T-cell (primary cell): ENCODE data around the gene ZFP1. TPM values are rescaled to one million over a fixed set of nuclear protein-coding genes. Genes with fewer than 3 reads are reported as not detected.
"Not testable (repeated sequence)": the region's sequence is repeated elsewhere in the genome, so short reads cannot be mapped to it uniquely, and the experiment has no call there.

ENCODE experiments used
- ATAC-seq, 4 experiments: fragments of 200-7000 bp in 3 of 4; fragments of 150-1000 bp in 1 of 4; cut with Tn5 transposase; replicated peaks in 1 of 4; 1 replicate in 3 of 4; 2 replicates in 1 of 4; pipeline ENCODE4 v1.10.0; 2021; ENCODE audit warnings: moderate library complexity in 3 of 4, mild to moderate bottlenecking in 2 of 4, moderate number of reproducible peaks in 1 of 4
- CTCF ChIA-PET, 2 donors: fragments of 300-600 bp; sonication (Branson Sonifier 250); formaldehyde crosslinking; loops; one replicate each; lab custom pipeline; 2022; ENCODE audit warnings: antibody characterized with exemption in 2 of 2; lab: Charles Lee
- POLR2A ChIA-PET, 2 donors: fragments of 300-600 bp; sonication (Branson Sonifier 250); formaldehyde crosslinking; loops; one replicate each; lab custom pipeline; 2022; ENCODE audit warnings: antibody characterized with exemption in 2 of 2; lab: Charles Lee
- DNase-seq, 35 experiments: peaks; one replicate each; pipeline versions ENCODE4 v3.0.0 to v3.0.0-alpha.2; 2013 to 2023
- H3K27ac ChIP-seq: one replicate; pipeline ENCODE4 v1.5.1; 2013; ENCODE audit warnings: low read length
- H3K27me3 ChIP-seq, 2 experiments: replicated peaks in 1 of 2; 1 replicate in 1 of 2; 2 replicates in 1 of 2; pipeline versions ENCODE4 v1.6.1 to v1.7.0; 2013; ENCODE audit warnings: low read length in 1 of 2, mixed read lengths in 1 of 2; ENCODE audit not compliant: control insufficient read depth in 2 of 2, insufficient read depth in 2 of 2; ENCODE audit errors: extremely low read depth in 1 of 2
- H3K36me3 ChIP-seq, 2 donors: 1 replicate in 1 of 2; 2 replicates in 1 of 2; pipeline versions ENCODE4 v1.6.1 to v1.7.0; 2013; ENCODE audit warnings: low read length in 1 of 2; ENCODE audit not compliant: control insufficient read depth in 2 of 2, insufficient read depth in 1 of 2; ENCODE audit errors: extremely low read depth in 1 of 2
- H3K4me1 ChIP-seq, 2 experiments: 1 replicate in 1 of 2; 2 replicates in 1 of 2; pipeline versions ENCODE4 v1.6.1 to v1.7.0; 2013; ENCODE audit warnings: low read length in 2 of 2, mixed read lengths in 1 of 2; ENCODE audit not compliant: insufficient read depth in 2 of 2, control insufficient read depth in 1 of 2; ENCODE audit errors: extremely low read depth in 1 of 2
- H3K4me3 ChIP-seq, 2 donors: 1 replicate in 1 of 2; 2 replicates in 1 of 2; pipeline versions ENCODE4 v1.5.1 to v1.7.0; 2013; ENCODE audit warnings: mild to moderate bottlenecking in 2 of 2, low read length in 1 of 2, moderate library complexity in 1 of 2; ENCODE audit not compliant: control insufficient read depth in 1 of 2; ENCODE audit errors: extremely low read depth in 1 of 2
- H3K9me3 ChIP-seq: 2 replicates; pipeline ENCODE4 v1.7.0; 2013
- H3K27ac Mint-ChIP-seq, 2 donors: one replicate each; pipeline ENCODE4 v1.8.0; 2020 to 2021; ENCODE audit warnings: mild to moderate bottlenecking in 2 of 2, mixed read lengths in 2 of 2
- H3K27me3 Mint-ChIP-seq, 2 donors: one replicate each; pipeline ENCODE4 v1.8.0; 2021 to 2022; ENCODE audit warnings: mixed read lengths in 2 of 2
- H3K36me3 Mint-ChIP-seq: one replicate; pipeline ENCODE4 v1.8.0; 2021; ENCODE audit warnings: mixed read lengths
- H3K4me1 Mint-ChIP-seq, 3 donors: one replicate each; pipeline ENCODE4 v1.8.0; 2020 to 2022; ENCODE audit warnings: mixed read lengths in 3 of 3, mild to moderate bottlenecking in 1 of 3
- H3K4me3 Mint-ChIP-seq, 3 donors: one replicate each; pipeline ENCODE4 v1.8.0; 2020 to 2022; ENCODE audit warnings: mild to moderate bottlenecking in 3 of 3, mixed read lengths in 3 of 3, moderate library complexity in 3 of 3
- H3K9me3 Mint-ChIP-seq, 3 donors: one replicate each; pipeline ENCODE4 v1.8.0; 2020 to 2022; ENCODE audit warnings: mixed read lengths in 3 of 3
- WGBS: methylation state at CpG from one replicate; pipeline ENCODE4 v1.1.5; 2013; ENCODE audit warnings: missing lambda C conversion rate; ENCODE audit not compliant: insufficient coverage; 5-methylcytosine and 5-hydroxymethylcytosine counted together
- total RNA-seq, 35 experiments: library from RNA in 6 of 35; stranded (reverse) in 6 of 35; fragments of 120-200 nt in 1 of 35; gene quantifications; one replicate each; pipeline versions ENCODE4 v1.2.1 to v1.2.4 and lab custom pipeline; 2013 to 2026

Gene ZFP1
- total RNA-seq, 5 donors from 2014 or later (not counting 1 experiment from before 2014, with no cell fraction given): 10.1 to 15.6 (median 14.4) TPM

- ATAC-seq: no peak
- no peak overlapping the region for H3K4me3 ChIP-seq
- WGBS: 77% methylated on average over 11 of the region's 11 CpGs
- H3K36me3 ChIP-seq: no peaks in the 10 kb centered on the region
- H3K27me3 ChIP-seq: peaks cover 0 to 4% of the 10 kb centered on the region in 2 experiments
- Mint-ChIP-seq H3K36me3 (no peaks in the 10 kb centered on the region), H3K4me3 (no peak overlapping the region), H3K9me3 (no peaks in the 10 kb centered on the region), H3K27ac (no peak overlapping the region), H3K4me1 (no peaks in the 10 kb centered on the region), H3K27me3 (no peaks in the 10 kb centered on the region)
- ChIA-PET CTCF (interaction anchor here in 1 of 2 donors (0.5 kb wide), 1 partner anchor 310 kb away, joined by 4 read pairs; no protein-coding TSS in a partner anchor), POLR2A (no interaction called here)
- no peaks in the 10 kb centered on the region for H3K9me3 ChIP-seq
- no peak overlapping the region for H3K27ac ChIP-seq
- no peak for DNase-seq
- H3K4me1 ChIP-seq: no peaks in the 10 kb centered on the region
Measured at GRCh38 chr16:75207831-75208230, 59.5 kb downstream of the ZFP1 start.

- Histone ChIP-seq H3K27ac (no peak overlapping the region), H3K27me3 (peaks cover 0 to 4% of the 10 kb centered on the region in 2 experiments), H3K4me1 (no peaks in the 10 kb centered on the region), H3K4me3 (no peak overlapping the region), H3K9me3 (no peaks in the 10 kb centered on the region), H3K36me3 (no peaks in the 10 kb centered on the region)
- WGBS: 75% methylated on average over 10 of the region's 13 CpGs
- CTCF ChIA-PET: interaction anchor here in 1 of 2 donors (0.5 kb wide), 1 partner anchor 309 kb away, joined by 4 read pairs; no protein-coding TSS in a partner anchor
- no peaks in the 10 kb centered on the region for H3K9me3 Mint-ChIP-seq
- peaks cover 0 to 1% of the 10 kb centered on the region in 2 donors for H3K27me3 Mint-ChIP-seq
- POLR2A ChIA-PET: interaction anchor here in 1 of 2 donors (0.5 kb wide), 1 partner anchor 1885 kb away, joined by 6 read pairs; no protein-coding TSS in a partner anchor
- ATAC-seq (no peak), DNase-seq (no peak)
- H3K4me1 Mint-ChIP-seq: no peaks in the 10 kb centered on the region
- no peak overlapping the region for H3K4me3 Mint-ChIP-seq
- H3K36me3 Mint-ChIP-seq: no peaks in the 10 kb centered on the region
- no peak overlapping the region for H3K27ac Mint-ChIP-seq
Measured at GRCh38 chr16:75208242-75208825, 60.0 kb downstream of the ZFP1 start.

GRCh38 chr16:75208861-75209505 lies 60.7 kb downstream of the ZFP1 start:
- Histone ChIP-seq H3K9me3 (no peaks in the 10 kb centered on the region), H3K4me3 (no peak overlapping the region), H3K27me3 (peaks cover 0 to 4% of the 10 kb centered on the region in 2 experiments), H3K4me1 (no peaks in the 10 kb centered on the region), H3K27ac (no peak overlapping the region), H3K36me3 (no peaks in the 10 kb centered on the region)
- peaks cover 0 to 1% of the 10 kb centered on the region in 2 donors for H3K27me3 Mint-ChIP-seq
- H3K9me3 Mint-ChIP-seq: no peaks in the 10 kb centered on the region
- POLR2A ChIA-PET: no interaction called here
- DNase-seq: no peak
- no peak overlapping the region for H3K27ac Mint-ChIP-seq
- 74% methylated on average over 21 of the region's 27 CpGs for WGBS
- no peak for ATAC-seq
- H3K4me3 Mint-ChIP-seq: no peak overlapping the region
- no peaks in the 10 kb centered on the region for H3K4me1 Mint-ChIP-seq
- CTCF ChIA-PET: no interaction called here
- no peaks in the 10 kb centered on the region for H3K36me3 Mint-ChIP-seq

- H3K27me3 Mint-ChIP-seq, H3K9me3 ChIP-seq, H3K27ac Mint-ChIP-seq, POLR2A ChIA-PET, CTCF ChIA-PET, H3K4me3 ChIP-seq, H3K27me3 ChIP-seq, H3K4me1 ChIP-seq, DNase-seq, H3K36me3 ChIP-seq, H3K36me3 Mint-ChIP-seq, H3K27ac ChIP-seq, ATAC-seq, H3K4me1 Mint-ChIP-seq, H3K9me3 Mint-ChIP-seq, H3K4me3 Mint-ChIP-seq: not testable (repeated sequence)
- WGBS: 75% methylated on average over 1 of the region's 7 CpGs
Measured at GRCh38 chr16:75209514-75209913, 61.2 kb downstream of the ZFP1 start.

GRCh38 chr16:75209944-75210343 lies 61.6 kb downstream of the ZFP1 start:
- no peak overlapping the region for H3K27ac ChIP-seq
- Mint-ChIP-seq H3K27ac (no peak overlapping the region), H3K36me3 (no peaks in the 10 kb centered on the region), H3K9me3 (no peaks in the 10 kb centered on the region), H3K4me3 (no peak overlapping the region), H3K4me1 (no peaks in the 10 kb centered on the region), H3K27me3 (peaks cover 0 to 1% of the 10 kb centered on the region in 2 donors)
- no CpG with 5 or more reads among the region's 5 CpGs for WGBS
- ATAC-seq (no peak), DNase-seq (no peak)
- ChIA-PET CTCF (interaction anchor here in 1 of 2 donors (0.6 kb wide), 1 partner anchor 243 kb away, joined by 3 read pairs; no protein-coding TSS in a partner anchor), POLR2A (no interaction called here)
- peaks cover 0 to 4% of the 10 kb centered on the region in 2 experiments for H3K27me3 ChIP-seq
- no peaks in the 10 kb centered on the region for H3K36me3 ChIP-seq
- H3K4me1 ChIP-seq: no peaks in the 10 kb centered on the region
- H3K4me3 ChIP-seq: no peak overlapping the region
- no peaks in the 10 kb centered on the region for H3K9me3 ChIP-seq

GRCh38 chr16:75211286-75211685 lies 63.0 kb downstream of the ZFP1 start:
- H3K36me3 ChIP-seq, H3K27me3 Mint-ChIP-seq, H3K36me3 Mint-ChIP-seq, H3K27me3 ChIP-seq, H3K27ac Mint-ChIP-seq, POLR2A ChIA-PET, H3K9me3 ChIP-seq, H3K4me3 ChIP-seq, H3K27ac ChIP-seq, ATAC-seq, H3K9me3 Mint-ChIP-seq, DNase-seq, H3K4me1 ChIP-seq, H3K4me1 Mint-ChIP-seq, H3K4me3 Mint-ChIP-seq: not testable (repeated sequence)
- WGBS: 78% methylated on average over 7 of the region's 10 CpGs
- CTCF ChIA-PET: interaction anchor here in 1 of 2 donors (0.6 to 0.7 kb wide), 2 partner anchors 64 to 101 kb away, joined by 3 to 5 read pairs; no protein-coding TSS in a partner anchor
